KMS-11 (cell line): ENCODE data around the gene UBA52.
A peak's percentile ranks its signal among the peaks of the same experiment; 100 is the strongest.

ENCODE experiments used
- H2AFZ ChIP-seq: fragments of 200-600 bp; sonication (generic); 2 replicates; pipeline ENCODE4 v1.6.1; 2016; ENCODE audit warnings: antibody characterized with exemption, mixed run types, low read depth
- H3K27ac ChIP-seq: fragments of 200-600 bp; sonication (generic); 2 replicates; pipeline ENCODE4 v1.6.1; 2016; ENCODE audit warnings: mild to moderate bottlenecking, mixed run types
- H3K27me3 ChIP-seq: fragments of 200-600 bp; sonication (generic); 2 replicates; pipeline ENCODE4 v1.6.1; 2017; ENCODE audit warnings: mild to moderate bottlenecking, low read depth, mixed run types, moderate library complexity; ENCODE audit not compliant: insufficient read depth
- H3K36me3 ChIP-seq: fragments of 200-600 bp; sonication (generic); 2 replicates; pipeline ENCODE4 v1.6.1; 2017; ENCODE audit warnings: mild to moderate bottlenecking, mixed run types; ENCODE audit not compliant: insufficient read depth
- H3K4me1 ChIP-seq: fragments of 200-600 bp; sonication (generic); 2 replicates; pipeline ENCODE4 v1.6.1; 2016; ENCODE audit warnings: mild to moderate bottlenecking, low read depth, mixed run types; ENCODE audit not compliant: poor library complexity, severe bottlenecking
- H3K4me2 ChIP-seq: fragments of 200-600 bp; sonication (generic); 2 replicates; pipeline ENCODE4 v1.7.0; 2016; ENCODE audit warnings: mild to moderate bottlenecking, mixed run types
- H3K4me3 ChIP-seq: fragments of 200-600 bp; sonication (generic); IDR thresholded peaks from 2 replicates; pipeline ENCODE4 v1.6.1; 2017; ENCODE audit warnings: low read depth, low read length, mixed read lengths; ENCODE audit not compliant: insufficient read depth
- H3K79me2 ChIP-seq: fragments of 200-600 bp; sonication (generic); 2 replicates; pipeline ENCODE4 v1.6.1; 2016; ENCODE audit warnings: low read depth, mixed run types; ENCODE audit not compliant: insufficient read depth
- H3K9ac ChIP-seq: fragments of 200-600 bp; sonication (generic); 2 replicates; pipeline ENCODE4 v1.6.1; 2016; ENCODE audit warnings: mild to moderate bottlenecking, mixed run types
- H4K20me1 ChIP-seq: fragments of 200-600 bp; sonication (generic); 2 replicates; pipeline ENCODE4 v1.6.1; 2016; ENCODE audit warnings: mild to moderate bottlenecking, mixed run types; ENCODE audit not compliant: insufficient read depth
- CTCF ChIP-seq: fragments of 200-600 bp; sonication (generic); conservative IDR thresholded peaks from 2 replicates; pipeline ENCODE4 v1.6.1; 2017; ENCODE audit warnings: low read depth, mild to moderate bottlenecking, antibody characterized with exemption, low read length, moderate library complexity, mixed read lengths

UBA52 gene

DNA sequence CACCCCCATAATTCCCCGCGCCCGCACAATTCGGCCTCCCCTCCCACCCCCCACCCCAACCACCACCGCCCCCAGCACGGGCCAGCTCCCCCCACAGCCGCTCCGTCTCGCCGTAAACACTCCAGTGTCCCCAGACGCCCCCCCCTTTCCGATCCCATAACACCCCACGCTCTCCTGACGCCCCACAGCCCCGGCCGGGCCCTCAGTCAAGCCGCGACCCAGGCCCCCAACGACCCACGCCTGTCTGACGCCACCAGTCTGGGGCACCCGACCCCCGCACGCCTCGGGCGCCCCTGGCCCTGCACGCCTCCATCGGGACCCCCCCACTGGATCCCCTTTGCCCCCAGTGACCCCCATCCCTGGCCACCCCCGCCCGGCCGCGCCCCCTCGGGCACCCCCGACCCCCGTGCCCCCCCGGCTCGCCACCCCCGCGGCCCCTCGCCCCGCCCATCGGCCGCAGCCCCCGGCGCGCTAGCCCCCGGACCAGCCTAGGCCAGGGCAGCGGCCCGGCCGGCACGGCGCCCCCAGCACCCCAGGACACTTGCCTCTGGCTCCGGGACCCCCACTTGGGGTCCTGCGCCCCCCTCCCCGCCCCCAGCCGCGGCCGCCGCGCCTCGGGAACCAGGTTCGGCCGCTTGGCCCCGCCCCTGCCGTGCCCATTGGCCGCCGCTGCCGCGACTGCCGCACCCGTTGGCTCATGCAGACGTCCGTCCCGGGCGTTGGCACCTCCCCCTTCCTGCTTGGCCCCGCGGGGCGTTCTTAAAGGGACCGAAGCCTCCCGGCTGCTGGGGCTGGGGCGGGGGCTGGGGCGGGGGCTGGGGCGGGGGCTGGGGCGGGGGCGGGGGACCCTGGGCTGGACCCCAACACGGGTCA, 28.5 kb upstream of the UBA52 start, which contains the start of gene FKBP8:
Gene FKBP8 (minus strand): TSS at position 633 of the 873 bp plus-strand sequence. CDS start 1,603 bp downstream, outside the sequence.
- H3K4me3 ChIP-seq: no peak within 1 kb of the TSS
- peak within 1 kb of the TSS; percentile 26 for H3K27ac ChIP-seq
- H3K4me1 ChIP-seq: peaks cover 12% of the 10 kb centered on the region
- no peak for TF ChIP-seq CTCF
- peak within 1 kb of the TSS; percentile 77 for H2AFZ ChIP-seq
- no peaks in the 10 kb centered on the region for H3K36me3 ChIP-seq
- H3K4me2 ChIP-seq: peak within 1 kb of the TSS; percentile 67
- H4K20me1 ChIP-seq: no peaks in the 10 kb centered on the region
- H3K27me3 ChIP-seq: no peaks in the 10 kb centered on the region
- peak within 1 kb of the TSS; percentile 39; the same call in 1 of the 2 replicates for H3K9ac ChIP-seq
- peaks cover 10% of the 10 kb centered on the region for H3K79me2 ChIP-seq

GRCh38 chr19:18543814-18544475, 27.7 kb upstream of the UBA52 start:
- peak overlapping the region; percentile 67 for H3K4me2 ChIP-seq
- no peaks in the 10 kb centered on the region for H3K36me3 ChIP-seq
- peaks cover 12% of the 10 kb centered on the region for H3K4me1 ChIP-seq
- H3K9ac ChIP-seq: peak overlapping the region; percentile 18; the same call in 1 of the 2 replicates
- H2AFZ ChIP-seq: peak overlapping the region; percentile 77
- peak overlapping the region; percentile 26 for H3K27ac ChIP-seq
- peaks cover 10% of the 10 kb centered on the region for H3K79me2 ChIP-seq
- no peak for TF ChIP-seq CTCF
- no peak overlapping the region for H3K4me3 ChIP-seq
- no peaks in the 10 kb centered on the region for H4K20me1 ChIP-seq
- no peaks in the 10 kb centered on the region for H3K27me3 ChIP-seq

GRCh38 chr19:18551631-18552030, 20.0 kb upstream of the UBA52 start:
- Histone ChIP-seq H3K27me3 (no peaks in the 10 kb centered on the region), H3K79me2 (no peaks in the 10 kb centered on the region), H3K4me3 (no peak overlapping the region), H3K9ac (no peak overlapping the region), H4K20me1 (no peaks in the 10 kb centered on the region), H3K27ac (no peak overlapping the region), H2AFZ (no peak overlapping the region), H3K4me1 (no peaks in the 10 kb centered on the region), H3K36me3 (no peaks in the 10 kb centered on the region), H3K4me2 (no peak overlapping the region)
- no peak for TF ChIP-seq CTCF

- Histone ChIP-seq H3K27me3 (no peaks in the 10 kb centered on the region), H2AFZ (peak within 1 kb of the TSS; percentile 64)
- no peak for TF ChIP-seq CTCF
Measured at GRCh38 chr19:18557411-18558201, 14.1 kb upstream of the UBA52 start, which contains the start of gene KXD1. Gene KXD1 (plus strand): TSS chr19:18557870. CDS start chr19:18562057, 4,187 bp downstream.

More at GRCh38 chr19:18557411-18558201, 14.1 kb upstream of the UBA52 start, which contains the start of gene KXD1:
- peak within 1 kb of the TSS; percentile 36 for H3K27ac ChIP-seq
- no peaks in the 10 kb centered on the region for H3K36me3 ChIP-seq
- H3K79me2 ChIP-seq: peaks cover 19% of the 10 kb centered on the region
- H3K4me1 ChIP-seq: peaks cover 12% of the 10 kb centered on the region
- no peaks in the 10 kb centered on the region for H4K20me1 ChIP-seq
- H3K4me2 ChIP-seq: peak within 1 kb of the TSS; percentile 63
- no peak within 1 kb of the TSS for H3K4me3 ChIP-seq
- H3K9ac ChIP-seq: peak within 1 kb of the TSS; percentile 66
